SKM-1 treated with dmso at 0.1 percent for 144 hours (cell line): ENCODE results near the gene RNMT.
"Not testable (repeated sequence)": the region's sequence is repeated elsewhere in the genome, so short reads cannot be mapped to it uniquely, and the experiment has no call there.

Experiments
- DNase-seq: peaks from one replicate; lab custom pipeline; 2025; ENCODE audit not compliant: unreplicated experiment; lab: John Stamatoyannopoulos, UW

RNMT gene

DNA sequence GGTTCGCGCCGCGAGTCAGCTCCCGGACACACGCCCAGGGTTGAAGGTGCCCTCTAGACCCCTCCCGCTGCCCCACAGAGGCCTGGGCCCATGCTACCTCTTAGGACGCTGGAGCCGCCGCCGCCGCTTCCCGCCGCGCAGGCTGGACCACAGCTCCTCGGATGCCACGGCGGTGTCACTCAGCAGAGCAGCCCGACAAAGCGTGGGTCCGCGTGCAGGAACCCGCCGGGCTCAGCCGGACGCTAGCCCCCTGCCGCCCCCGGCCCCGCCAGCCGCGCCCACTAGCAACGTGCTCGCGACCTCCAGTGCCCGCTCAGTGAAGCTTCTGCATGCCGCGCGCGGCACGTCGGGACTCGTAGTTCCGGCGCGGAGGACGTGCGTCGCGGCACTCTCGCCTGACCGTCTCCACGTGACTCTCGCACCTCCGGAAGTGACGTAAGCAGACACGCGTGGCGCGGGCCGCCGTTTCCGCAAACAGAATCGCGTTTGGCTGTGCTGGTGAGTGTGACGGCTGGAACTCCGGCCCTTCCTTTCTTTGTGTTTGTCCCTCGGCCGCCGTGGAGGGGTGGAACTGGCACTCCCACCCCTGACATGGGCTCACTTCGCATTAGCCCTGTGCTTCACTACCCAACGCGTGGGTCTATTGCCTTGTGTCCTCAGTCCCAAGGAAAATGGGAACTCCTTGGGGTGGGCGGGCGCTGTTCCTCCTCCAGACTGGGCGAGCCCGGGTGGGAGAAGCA, at the start of gene RNMT, which contains the start of gene FAM210A:
RNMT (plus strand) TSS at position 442 of the 740 bp plus-strand sequence. CDS start 4,845 bp downstream, outside the sequence.
FAM210A (minus strand) TSS at position 327 of the 740 bp plus-strand sequence. CDS start 44,481 bp downstream, outside the sequence.
- peak; percentile 93 for DNase-seq

GRCh38 chr18:13677350-13677749, 49.1 kb upstream of the RNMT start:
- DNase-seq = not testable (repeated sequence)

GRCh38 chr18:13680612-13681011, 45.9 kb upstream of the RNMT start:
- DNase-seq = peak; percentile 15

DNA sequence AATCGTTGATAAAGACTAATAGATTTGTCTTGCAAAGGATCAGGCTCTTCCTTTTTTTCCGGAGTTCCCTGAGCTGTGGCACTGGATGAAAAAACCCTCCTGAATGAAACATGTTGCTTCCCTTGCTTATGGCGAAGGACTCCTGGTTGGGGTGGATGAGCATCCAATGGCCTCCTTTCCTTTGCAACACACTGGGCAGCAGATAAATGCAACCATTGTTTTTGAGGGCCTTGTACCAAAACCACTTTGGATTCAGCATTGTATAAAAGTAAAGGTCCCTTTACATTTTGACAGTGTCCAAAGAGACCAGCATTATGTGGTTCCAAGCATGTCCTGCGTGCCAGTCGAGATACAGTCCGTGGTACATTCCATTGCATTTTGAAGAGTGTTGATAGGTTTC, 44.8 kb upstream of the RNMT start:
- no peak for DNase-seq

DNA sequence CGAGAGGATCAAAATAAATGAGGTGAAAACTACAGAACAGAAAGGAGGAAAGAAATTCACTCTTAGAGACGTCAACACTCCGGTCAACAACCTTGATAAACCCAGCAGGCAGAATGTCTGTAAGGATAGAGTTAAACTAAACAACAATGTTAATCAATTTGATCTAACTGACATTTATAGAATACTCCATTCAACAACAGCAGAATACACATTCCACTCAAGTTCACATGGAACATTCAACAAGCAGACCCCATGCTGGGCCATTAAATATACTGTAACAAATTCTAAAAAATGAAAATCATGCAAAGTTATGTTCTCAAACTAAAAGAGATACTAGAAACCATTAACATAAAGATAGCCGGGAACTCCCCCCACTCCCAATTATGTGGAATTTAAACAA, 41.9 kb upstream of the RNMT start:
- no peak for DNase-seq

GRCh38 chr18:13688191-13689136, 38.0 kb upstream of the RNMT start:
- DNase-seq = no peak

- not testable (repeated sequence) for DNase-seq
These were observed 36.4 kb upstream of the RNMT start for GRCh38 chr18:13690060-13690459.

DNA sequence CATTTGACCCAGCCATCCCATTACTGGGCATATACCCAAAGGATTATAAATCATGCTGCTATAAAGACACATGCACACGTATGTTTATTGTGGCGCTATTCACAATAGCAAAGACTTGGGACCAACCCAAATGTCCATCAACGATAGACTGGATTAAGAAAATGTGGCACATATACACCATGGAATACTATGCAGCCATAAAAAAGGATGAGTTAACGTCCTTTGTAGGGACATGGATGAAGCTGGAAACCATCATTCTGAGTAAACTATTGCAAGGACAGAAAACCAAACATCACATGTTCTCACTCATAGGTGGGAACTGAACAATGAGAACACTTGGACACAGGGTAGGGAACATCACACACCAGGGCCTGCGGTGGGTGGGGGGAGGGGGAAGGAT, 31.1 kb upstream of the RNMT start:
- DNase-seq = not testable (repeated sequence)

DNA sequence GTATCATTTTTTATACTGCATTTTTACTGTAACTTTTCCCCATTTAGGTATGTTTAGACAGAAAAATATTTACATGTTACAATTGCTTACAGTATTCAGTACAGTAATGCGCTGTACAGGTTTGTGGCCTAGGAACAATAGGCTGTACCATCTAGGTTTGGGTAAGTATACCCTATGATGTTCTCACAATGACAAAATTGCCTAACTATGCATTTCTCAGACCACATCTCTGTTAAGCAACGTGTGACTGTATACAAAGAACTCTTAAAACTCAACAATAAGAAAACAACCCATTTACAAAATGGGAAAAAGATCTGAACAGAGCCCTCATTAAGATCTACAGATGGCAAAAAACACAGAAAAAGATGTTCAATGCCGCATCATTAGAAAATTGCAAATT, 29.5 kb upstream of the RNMT start:
- no peak for DNase-seq

DNA sequence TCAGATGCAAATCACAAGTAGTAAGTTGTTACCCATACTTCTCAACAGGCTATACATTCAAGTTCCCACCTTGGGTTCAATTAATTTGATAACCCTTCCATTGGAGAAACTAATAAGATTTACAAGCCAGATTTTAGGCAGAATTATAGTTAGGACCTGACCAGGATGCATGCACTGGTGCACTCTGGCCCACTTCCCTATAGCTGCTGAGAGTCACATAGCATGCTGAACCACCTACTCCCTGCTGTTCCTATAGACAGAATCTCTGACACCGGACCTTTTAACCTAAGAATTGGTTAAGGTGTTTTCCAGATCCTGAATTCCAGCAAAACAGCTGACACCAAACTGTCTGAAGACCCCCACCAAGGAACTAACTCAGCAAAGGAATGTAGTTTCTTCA, 26.3 kb upstream of the RNMT start:
- no peak for DNase-seq

DNA sequence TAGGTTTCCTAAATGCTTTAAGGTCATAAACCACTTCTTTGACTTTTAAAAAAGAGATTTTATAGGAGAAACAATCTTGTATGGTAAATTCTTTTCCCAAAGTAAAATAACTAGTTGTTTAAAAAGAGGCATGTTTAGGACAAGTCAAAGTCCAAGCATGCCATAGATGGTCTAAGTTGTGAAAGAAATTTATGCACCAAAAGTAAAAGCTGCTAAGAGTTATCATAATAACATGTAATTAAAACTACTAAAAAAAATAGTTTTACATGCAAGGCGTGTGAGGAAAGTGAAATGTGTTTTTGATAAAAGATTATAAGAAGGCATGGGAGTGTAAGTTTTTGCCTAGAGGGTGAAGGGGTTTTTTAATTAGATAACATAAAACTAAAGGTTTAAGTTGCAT, 22.6 kb upstream of the RNMT start:
- no peak for DNase-seq

DNA sequence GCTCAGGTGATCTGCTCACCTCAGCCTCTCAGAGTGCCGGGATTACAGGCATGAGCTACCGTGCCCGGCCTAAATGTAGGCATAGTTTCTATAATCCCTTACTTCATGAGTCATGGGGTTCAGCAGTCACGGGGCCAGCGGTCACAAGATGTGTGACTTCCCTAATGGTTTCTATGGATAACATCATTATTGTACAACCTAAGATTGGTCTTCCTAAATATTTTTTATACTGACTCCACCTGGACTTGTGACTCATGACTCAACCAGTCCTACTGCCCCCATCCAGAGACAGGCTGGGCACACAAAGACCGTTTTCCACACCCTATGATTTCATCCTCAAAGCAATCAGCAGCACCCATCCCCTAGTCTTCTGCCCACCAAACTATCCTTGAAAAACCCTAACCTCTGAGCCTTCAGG, 16.1 kb upstream of the RNMT start:
- DNase-seq = no peak

- DNase-seq = no peak
These were observed 13.9 kb upstream of the RNMT start for GRCh38 chr18:13712400-13713131.

DNA sequence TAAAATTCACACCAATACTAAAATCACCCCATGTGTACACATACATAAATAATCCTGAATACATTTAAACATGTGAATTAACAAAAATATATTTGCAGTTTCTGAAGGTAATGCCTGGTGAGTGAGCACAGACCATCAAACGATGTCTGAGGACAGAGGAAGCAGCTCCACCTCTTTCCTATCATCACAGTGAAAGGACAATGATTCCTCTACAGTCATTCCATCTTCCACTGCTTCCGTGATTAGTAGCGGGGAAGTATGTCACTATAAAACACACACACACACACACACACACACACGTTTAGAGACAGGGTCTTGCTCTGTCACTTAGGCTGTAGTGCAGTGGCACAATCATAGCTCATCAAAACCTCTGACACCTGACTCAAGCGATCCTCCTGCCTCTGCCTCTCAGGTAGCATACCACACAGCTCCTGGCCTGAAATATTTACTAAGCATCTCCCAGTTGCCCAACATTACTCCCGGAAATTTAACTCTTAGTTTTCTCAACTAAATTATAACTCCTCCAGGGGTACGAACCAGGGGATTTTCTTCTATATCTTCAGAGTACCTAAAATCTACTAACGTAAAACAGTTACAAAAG, 12.9 kb upstream of the RNMT start:
- no peak for DNase-seq

DNA sequence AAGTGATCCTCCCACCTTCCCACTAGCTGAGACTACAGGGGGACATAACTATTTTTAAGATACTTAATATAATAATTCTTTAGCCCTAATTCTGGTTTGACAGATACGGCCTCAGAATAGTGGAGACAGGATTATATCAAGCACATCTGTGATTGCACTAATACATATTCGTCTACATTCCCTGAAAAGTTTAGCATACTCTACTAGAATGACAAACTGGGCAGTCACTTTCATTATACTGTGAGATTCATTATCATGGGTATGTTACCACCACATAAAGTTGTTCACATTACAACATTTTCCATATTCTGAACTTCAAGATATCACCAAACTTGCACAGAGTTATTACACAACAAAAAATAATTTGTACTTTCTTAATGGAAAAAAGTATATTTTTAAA, 11.1 kb upstream of the RNMT start:
- no peak for DNase-seq

- DNase-seq = no peak
These were observed 9.6 kb upstream of the RNMT start for GRCh38 chr18:13716916-13717315.

DNA sequence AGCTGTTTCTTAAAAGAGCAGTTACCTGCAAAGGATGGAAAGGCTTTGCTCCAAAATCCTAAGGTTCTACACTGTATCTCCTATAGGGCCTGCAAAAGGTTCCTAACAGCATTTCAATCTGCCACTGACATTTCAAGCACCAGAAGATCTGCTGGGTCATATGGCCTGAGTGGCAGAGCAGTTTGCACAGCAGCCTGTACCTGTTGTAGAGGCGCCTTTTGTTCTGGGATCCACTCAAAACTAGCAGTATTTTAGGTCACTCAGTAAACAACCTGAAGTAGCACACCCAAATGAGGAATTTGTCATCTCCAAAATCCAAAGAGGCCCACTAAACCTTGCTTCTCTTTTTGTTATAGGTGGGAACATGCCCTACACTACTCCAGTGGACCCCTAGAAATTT, 6.3 kb upstream of the RNMT start:
- DNase-seq = no peak

DNA sequence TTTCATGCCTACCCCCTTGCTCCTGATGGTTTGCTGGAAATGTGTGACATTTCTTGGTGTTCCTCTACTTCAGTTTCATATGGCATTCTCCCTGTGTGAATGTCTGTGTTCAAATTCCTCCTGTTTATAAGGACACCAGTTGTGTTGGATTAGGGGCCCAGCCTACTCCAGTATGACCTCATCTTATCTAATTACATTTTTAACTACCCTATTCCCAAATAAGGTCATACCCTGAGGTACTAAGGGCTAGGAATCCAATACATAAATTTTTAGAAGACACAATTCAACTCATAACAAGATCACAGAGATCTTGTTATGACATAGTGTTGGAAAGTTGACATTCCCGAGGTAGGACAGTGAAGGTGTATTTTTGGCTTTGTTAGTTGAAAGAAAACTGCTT, 5.6 kb upstream of the RNMT start:
- DNase-seq = no peak

- DNase-seq = no peak
These were observed 774 bp upstream of the RNMT start for GRCh38 chr18:13725566-13726231.

GRCh38 chr18:13726972-13727331, 479 bp downstream of the RNMT start:
- peak; percentile 53 for DNase-seq
